ENCODE results near the gene SYT8. TPM values are rescaled to one million over a fixed set of nuclear protein-coding genes. Genes with fewer than 3 reads are reported as not detected.

Gene SYT8
- polyA plus RNA-seq, 1 donor from 2014 or later: not detected

GRCh38 chr11:1796413-1797011, 38.3 kb upstream of the SYT8 start:
- no peak overlapping the region for H3K27ac ChIP-seq (ENCODE audit: low read length)
- H3K9ac ChIP-seq (ENCODE audit: low read length): no peak overlapping the region
- H4K20me1 ChIP-seq (ENCODE audit: insufficient read depth): no peaks in the 10 kb centered on the region
- H3K4me3 ChIP-seq (ENCODE audit: low read length): no peak overlapping the region
- H3K9me2 ChIP-seq (ENCODE audit: insufficient read depth, low read length): no peaks in the 10 kb centered on the region
- no peak for TF ChIP-seq SMC3 (conservative IDR thresholded peaks at IDR 0.05; ENCODE audit: poor library complexity)
- TF ChIP-seq REST (IDR thresholded peaks at IDR 0.05; ENCODE audit: borderline replicate concordance): no peak
- TF ChIP-seq EP300 (conservative IDR thresholded peaks at IDR 0.05; ENCODE audit: poor library complexity, severe bottlenecking): no peak
- no peak for TF ChIP-seq EZH2 (IDR thresholded peaks at IDR 0.05; ENCODE audit: borderline replicate concordance, insufficient read depth, low read length, poor library complexity, severe bottlenecking)
- no peak for TF ChIP-seq POLR2AphosphoS5 (IDR thresholded peaks at IDR 0.05)
- no peak for TF ChIP-seq MXI1 (conservative IDR thresholded peaks at IDR 0.05; ENCODE audit: poor library complexity, severe bottlenecking)
- no peak for TF ChIP-seq TAF1 (IDR thresholded peaks at IDR 0.05; ENCODE audit: low read depth)
- TF ChIP-seq CTCF (IDR thresholded peaks at IDR 0.05; ENCODE audit: poor library complexity, severe bottlenecking): no peak
- no peak for TF ChIP-seq RAD21 (conservative IDR thresholded peaks at IDR 0.05)
- H3K9me3 ChIP-seq (ENCODE audit: low read length): no peaks in the 10 kb centered on the region
- no peaks in the 10 kb centered on the region for H3F3A ChIP-seq (ENCODE audit: insufficient read depth, low read length, poor library complexity, severe bottlenecking)
- H3K79me2 ChIP-seq (replicated peaks; ENCODE audit: insufficient read depth, low read length): no peaks in the 10 kb centered on the region
- H2AFZ ChIP-seq (ENCODE audit: low read depth, low read length): no peak overlapping the region
- no peaks in the 10 kb centered on the region for H3K27me3 ChIP-seq (ENCODE audit: insufficient read depth, low read depth, low read length)
- no peak overlapping the region for H3K4me2 ChIP-seq (ENCODE audit: low read length)
- H3K36me3 ChIP-seq (ENCODE audit: insufficient read depth, low read length): no peaks in the 10 kb centered on the region

- Histone ChIP-seq H4K20me1 (ENCODE audit: insufficient read depth) (no peaks in the 10 kb centered on the region), H3K4me3 (ENCODE audit: low read length) (no peak overlapping the region), H3K79me2 (replicated peaks; ENCODE audit: insufficient read depth, low read length) (no peaks in the 10 kb centered on the region), H3K9ac (ENCODE audit: low read length) (no peak overlapping the region), H3K27ac (ENCODE audit: low read length) (no peak overlapping the region), H2AFZ (ENCODE audit: low read depth, low read length) (no peak overlapping the region), H3F3A (ENCODE audit: insufficient read depth, low read length, poor library complexity, severe bottlenecking) (no peaks in the 10 kb centered on the region), H3K9me2 (ENCODE audit: insufficient read depth, low read length) (no peaks in the 10 kb centered on the region), H3K9me3 (ENCODE audit: low read length) (no peaks in the 10 kb centered on the region), H3K36me3 (ENCODE audit: insufficient read depth, low read length) (no peaks in the 10 kb centered on the region), H3K4me2 (ENCODE audit: low read length) (no peak overlapping the region), H3K27me3 (ENCODE audit: insufficient read depth, low read depth, low read length) (no peaks in the 10 kb centered on the region)
- no peak for TF ChIP-seq MXI1 (conservative IDR thresholded peaks at IDR 0.05; ENCODE audit: poor library complexity, severe bottlenecking)
These were observed 37.2 kb upstream of the SYT8 start for GRCh38 chr11:1797391-1798125.

Data from neural cell (in vitro differentiated cells).